Left renal pelvis (tissue), 4 donors: ENCODE results near the gene RECQL. TPM values are rescaled to one million over a fixed set of nuclear protein-coding genes. Genes with fewer than 3 reads are reported as not detected.
"Not testable (repeated sequence)": the region's sequence is repeated elsewhere in the genome, so short reads cannot be mapped to it uniquely, and the experiment has no call there.

Experiments
- DNase-seq, 4 donors: peaks; one replicate each; pipeline ENCODE4 v3.0.0-alpha.2; 2013; ENCODE audit warnings: low read depth in 4 of 4, low spot score in 3 of 4
- polyA plus RNA-seq, 4 donors: library from polyadenylated mRNA; unstranded; fragments of 120-200 nt; gene quantifications; one replicate each; pipeline ENCODE4 v1.2.1, GENCODE V29; 2013; ENCODE audit not compliant: insufficient read length in 4 of 4

The RECQL gene
- polyA plus RNA-seq, 4 donors, result 30.1 to 38.5 (median 34.9) TPM

GRCh38 chr12:21502872-21503271 lies 1.4 kb upstream of the RECQL start:
- no peak for DNase-seq

DNA sequence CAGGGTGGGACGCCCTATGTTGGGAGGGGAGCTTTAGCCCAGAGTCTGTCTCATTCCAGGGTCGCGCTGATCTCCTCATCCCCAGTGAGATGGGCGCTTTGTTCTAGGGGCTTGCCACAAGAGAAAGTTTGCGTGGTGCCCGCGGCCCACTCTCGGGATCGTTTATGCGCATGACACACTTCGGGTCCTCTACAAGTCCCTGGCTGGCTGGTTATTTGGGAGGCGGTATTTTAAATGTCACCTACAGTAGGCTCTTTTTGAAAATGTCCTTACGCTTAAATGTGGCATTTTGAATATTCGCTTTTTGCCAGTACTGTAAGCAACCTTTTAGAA lies 695 bp upstream of the RECQL start:
- peak in 1 of 4 donors; percentile 12 for DNase-seq

DNA sequence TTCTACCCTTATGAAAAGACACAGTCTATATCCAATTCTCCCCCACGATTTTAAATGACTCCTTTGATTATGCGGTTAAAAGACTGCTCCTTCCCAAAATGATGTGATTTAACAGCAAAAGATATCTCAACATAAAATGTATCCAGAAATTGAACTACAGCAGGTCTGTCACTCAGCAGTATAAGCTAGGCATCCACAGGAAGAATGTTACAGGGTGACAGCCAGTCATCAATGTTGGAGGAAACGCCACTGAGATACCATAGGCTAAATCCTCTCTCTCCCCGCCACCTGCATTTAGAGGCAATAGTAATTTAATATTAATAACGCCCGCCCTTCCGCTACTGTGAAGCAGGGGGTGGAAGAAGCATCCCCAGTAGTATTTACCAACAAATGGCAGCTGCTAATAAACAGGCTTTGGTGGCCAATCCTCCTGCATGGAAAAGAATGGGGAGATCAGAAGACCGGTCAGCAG lies 613 bp downstream of the RECQL start:
- no peak for DNase-seq

DNA sequence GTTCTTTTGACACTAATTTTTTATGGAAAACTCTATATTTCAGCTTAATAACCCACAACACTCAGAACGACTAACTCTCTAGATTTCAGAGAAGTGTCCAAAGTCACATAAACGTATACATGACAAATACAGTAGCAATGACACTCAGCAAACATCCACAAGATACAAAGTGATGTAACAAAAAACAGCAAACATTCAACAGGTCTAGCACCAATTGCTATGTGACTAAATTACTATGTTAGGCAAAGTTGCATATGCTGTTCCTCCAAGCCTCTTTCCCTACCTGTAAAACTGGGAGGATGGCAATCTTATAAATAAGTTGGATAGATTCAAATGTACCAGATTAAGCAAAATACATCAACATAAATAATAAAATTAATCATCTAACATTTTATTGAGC lies 1.7 kb downstream of the RECQL start:
- DNase-seq, result no peak

GRCh38 chr12:21485998-21486397 lies 15.4 kb downstream of the RECQL start:
- no peak for DNase-seq

DNA sequence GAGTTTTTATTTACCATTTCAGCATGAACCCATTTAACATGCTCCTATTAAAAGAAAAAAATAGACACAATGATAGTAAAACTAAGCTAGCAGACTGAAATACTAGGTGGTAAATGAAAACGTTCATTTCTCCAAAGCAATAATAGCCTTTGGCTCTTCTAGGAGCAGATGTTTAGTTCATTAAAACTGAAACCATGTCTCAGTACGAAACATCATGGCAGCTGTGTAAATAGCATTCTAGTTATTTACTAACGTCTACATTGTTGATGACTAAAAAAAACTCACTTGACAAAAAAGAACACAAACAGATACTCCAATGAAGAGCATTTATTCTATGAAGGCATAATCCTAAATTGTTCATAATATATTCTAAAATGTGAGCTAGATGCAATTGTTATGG lies 17.9 kb downstream of the RECQL start:
- no peak for DNase-seq

- DNase-seq, result no peak
Measured at GRCh38 chr12:21478756-21479455, 22.5 kb downstream of the RECQL start.

- DNase-seq, result no peak
Measured at GRCh38 chr12:21476949-21477348, 24.5 kb downstream of the RECQL start.

DNA sequence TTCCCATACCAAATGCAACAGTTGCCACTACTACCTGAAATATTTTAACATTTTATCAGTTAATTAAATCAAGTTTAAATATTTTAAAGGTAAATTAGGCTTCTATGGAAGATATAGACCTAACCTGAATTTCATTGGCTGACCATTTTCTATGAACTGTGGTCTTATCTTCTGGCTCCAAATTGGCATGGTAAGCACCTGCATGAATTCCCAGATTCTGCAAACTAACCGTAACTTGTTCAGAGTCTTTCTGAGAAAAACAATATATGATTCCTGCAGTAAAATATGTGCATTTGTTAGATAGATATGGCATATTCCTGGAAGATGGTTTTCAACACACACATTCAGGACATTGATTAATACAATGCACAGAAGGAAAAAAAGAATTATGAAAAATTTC lies 25.9 kb downstream of the RECQL start:
- no peak for DNase-seq

DNA sequence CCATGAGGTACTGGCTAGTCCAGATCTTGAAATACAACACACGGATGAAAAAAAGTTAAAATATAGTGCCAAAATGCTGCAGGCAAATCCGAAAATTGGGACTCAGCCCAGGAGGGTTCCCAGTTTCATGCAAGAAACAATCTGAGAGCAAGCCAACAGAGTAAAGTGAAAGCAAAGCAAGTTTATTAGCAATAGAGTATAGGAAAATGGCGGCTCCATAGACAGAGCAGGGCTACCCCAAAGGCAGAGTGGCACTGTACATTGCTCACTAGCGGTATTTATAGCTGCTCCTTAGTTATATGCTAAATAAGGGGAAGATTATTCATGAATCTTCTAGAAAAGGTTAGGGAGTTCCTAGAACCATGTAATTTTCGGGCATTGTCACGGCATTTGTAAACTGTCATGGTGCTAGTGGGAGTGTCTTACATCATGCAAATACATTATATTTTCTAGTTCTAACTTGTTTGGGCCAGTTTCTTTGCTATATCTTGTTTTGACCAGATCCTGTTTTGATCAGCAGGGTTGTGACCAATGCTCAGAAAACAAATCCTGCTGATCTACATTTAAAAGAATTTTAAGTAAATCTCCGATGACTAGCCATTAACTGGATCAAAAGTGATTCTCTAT lies 29.1 kb downstream of the RECQL start:
- DNase-seq, result no peak

GRCh38 chr12:21471294-21471693 lies 30.1 kb downstream of the RECQL start:
- DNase-seq, result no peak

DNA sequence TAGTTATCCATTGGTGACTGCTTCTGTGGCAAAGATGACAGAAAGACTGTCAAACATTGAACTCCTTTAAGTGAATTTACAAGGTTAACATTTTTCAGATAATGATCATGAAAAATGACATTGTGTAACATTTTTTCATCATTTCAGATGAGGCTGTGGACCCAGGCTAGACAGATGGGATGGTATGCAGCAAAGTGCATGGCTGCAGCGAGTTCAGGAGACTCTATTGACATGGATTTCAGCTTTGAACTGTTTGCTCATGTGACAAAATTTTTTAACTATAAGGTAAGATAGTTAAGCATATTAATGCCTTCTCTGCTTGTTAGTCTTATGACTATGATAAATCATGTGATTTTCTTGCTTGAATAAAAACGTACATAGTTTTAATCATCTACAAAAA lies 34.1 kb downstream of the RECQL start:
- DNase-seq, result not testable (repeated sequence)

GRCh38 chr12:21459474-21459873 lies 42.0 kb downstream of the RECQL start:
- no peak for DNase-seq

GRCh38 chr12:21456291-21456780 lies 45.1 kb downstream of the RECQL start:
- no peak for DNase-seq

DNA sequence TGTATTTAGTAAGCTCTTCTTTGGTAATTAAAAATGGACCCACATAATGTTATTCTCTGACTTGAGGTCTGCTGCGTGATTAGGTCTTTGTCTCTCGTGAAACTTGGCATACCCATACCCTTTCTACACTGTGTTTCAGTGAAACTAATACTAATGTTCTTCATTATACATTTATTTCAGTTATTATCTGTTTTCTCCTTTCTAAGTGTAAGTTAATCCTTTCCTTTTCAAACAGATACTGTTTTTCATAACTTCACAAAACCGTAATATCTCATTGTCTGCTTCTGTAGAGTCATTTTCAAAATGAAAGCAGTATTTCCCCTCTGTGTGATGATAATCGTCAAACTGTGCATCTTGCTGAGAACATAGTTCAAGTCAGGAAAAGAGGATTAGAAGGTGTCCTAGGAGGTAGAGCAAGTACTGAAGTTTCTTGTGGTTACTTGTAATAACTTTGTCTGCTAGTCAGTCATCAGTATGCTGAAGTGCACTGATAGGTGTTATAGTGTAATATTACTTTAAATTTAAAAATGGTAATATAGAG lies 48.1 kb downstream of the RECQL start:
- DNase-seq, result no peak

GRCh38 chr12:21451529-21451928 lies 49.9 kb downstream of the RECQL start:
- no peak for DNase-seq

GRCh38 chr12:21444193-21445146 lies 57.0 kb downstream of the RECQL start:
- DNase-seq, result no peak

- no peak for DNase-seq
Measured at GRCh38 chr12:21439347-21439746, 62.1 kb downstream of the RECQL start.

DNA sequence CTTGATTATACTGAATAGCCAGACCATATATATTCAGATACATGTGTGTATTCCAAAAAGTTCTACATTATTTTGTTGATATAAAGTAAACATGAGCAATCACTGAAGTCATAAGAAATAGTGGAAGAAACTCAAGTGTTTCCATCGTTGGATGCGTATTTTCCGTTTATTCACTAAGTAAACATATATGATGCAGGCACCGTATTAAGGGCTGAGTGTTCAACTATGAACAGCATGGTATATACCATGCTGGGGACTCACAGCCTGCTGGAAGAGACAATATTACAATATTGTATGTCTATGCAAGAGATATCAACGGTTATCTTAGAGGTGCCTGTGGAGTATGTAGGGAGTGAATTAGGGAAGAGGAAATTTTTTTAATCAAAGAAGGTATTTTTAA lies 62.8 kb downstream of the RECQL start:
- DNase-seq, result no peak

GRCh38 chr12:21434699-21435098 lies 66.7 kb downstream of the RECQL start:
- DNase-seq, result no peak

GRCh38 chr12:21433525-21433924 lies 67.9 kb downstream of the RECQL start:
- DNase-seq, result no peak
